ENCODE measurements around the gene COX7C. TPM values are rescaled to one million over a fixed set of nuclear protein-coding genes. Genes with fewer than 3 reads are reported as not detected.
"Not testable (repeated sequence)": the region's sequence is repeated elsewhere in the genome, so short reads cannot be mapped to it uniquely, and the experiment has no call there.

The COX7C gene
- total RNA-seq, 2 experiments from 2014 or later = 282 to 495 TPM

- H4K20me1 ChIP-seq (ENCODE audit: insufficient read depth, low read length) = no peaks in the 10 kb centered on the region
- no peak overlapping the region for H2AFZ ChIP-seq (ENCODE audit: low read length)
- H3K27ac ChIP-seq (ENCODE audit: low read depth, low read length, poor library complexity, severe bottlenecking) = no peak overlapping the region
- ChIA-PET POLR2A (no interaction called here), CTCF (ENCODE audit: unreplicated experiment) (no interaction called here)
- no peak overlapping the region for H3K4me2 ChIP-seq (ENCODE audit: low read length)
- intact Hi-C loops (cut with micrococcal nuclease; ENCODE audit: unreplicated experiment) = no loop called here
- DNase-seq (ENCODE audit: low spot score) = no peak
- H3K9me3 ChIP-seq (ENCODE audit: low read length) = no peaks in the 10 kb centered on the region
- no peaks in the 10 kb centered on the region for H3K9me2 ChIP-seq (ENCODE audit: insufficient read depth, low read length)
- H3K4me1 ChIP-seq (ENCODE audit: insufficient read depth, low read length, poor library complexity, severe bottlenecking) = no peaks in the 10 kb centered on the region
- TF ChIP-seq EZH2phosphoT487 (IDR thresholded peaks at IDR 0.05; ENCODE audit: borderline replicate concordance, low read depth, low read length) = no peak
- H3K79me2 ChIP-seq (ENCODE audit: insufficient read depth, low read depth, low read length) = no peaks in the 10 kb centered on the region
- H3K36me3 ChIP-seq (ENCODE audit: insufficient read depth, low read length) = no peaks in the 10 kb centered on the region
- no peak overlapping the region for H3K4me3 ChIP-seq (ENCODE audit: low read depth, low read length, poor library complexity, severe bottlenecking)
- no TSS peak for BruUV-seq (replicated peaks)
Observed at GRCh38 chr5:86646671-86647070, 28.9 kb downstream of the COX7C start.

DNA sequence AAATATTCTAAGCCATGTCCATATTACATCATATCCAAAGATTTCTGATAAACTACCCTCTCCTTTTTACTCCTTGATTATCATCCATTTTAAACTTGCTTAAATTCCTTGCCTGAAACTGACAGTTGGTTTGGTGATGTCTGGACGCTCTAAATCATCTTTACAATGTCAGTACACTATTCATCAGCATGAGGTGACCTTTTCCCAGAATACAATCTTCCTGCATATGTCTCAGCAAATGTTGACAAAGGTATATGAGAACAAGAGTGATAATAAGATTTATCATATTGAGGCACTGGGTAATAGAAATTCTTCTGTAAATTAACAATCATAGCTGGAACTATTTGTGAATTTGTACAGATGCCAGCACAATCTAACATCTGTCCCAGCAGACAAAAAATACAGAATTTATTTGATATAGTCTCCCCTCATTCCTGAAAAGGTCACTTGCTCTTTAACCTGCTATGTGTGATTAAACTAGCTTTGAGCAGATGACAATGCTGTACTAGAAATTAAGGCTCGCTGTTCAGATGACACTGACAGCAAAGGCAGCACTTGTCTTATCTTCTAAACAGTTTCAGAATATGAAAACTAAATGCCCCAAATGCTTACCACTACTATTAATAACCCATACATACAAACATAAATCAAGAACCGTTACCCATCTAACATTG lies 32.2 kb downstream of the COX7C start:
- H3K36me3 ChIP-seq (ENCODE audit: insufficient read depth, low read length) = no peaks in the 10 kb centered on the region
- no peak for DNase-seq (ENCODE audit: low spot score)
- H3K4me1 ChIP-seq (ENCODE audit: insufficient read depth, low read length, poor library complexity, severe bottlenecking) = no peaks in the 10 kb centered on the region
- ChIA-PET CTCF (ENCODE audit: unreplicated experiment) (no interaction called here), POLR2A (interaction anchor here (0.9 to 1.7 kb wide), 3 partner anchors 11 to 20 kb away, joined by 3 to 7 read pairs (median 5); no protein-coding TSS in a partner anchor)
- BruUV-seq (replicated peaks) = no TSS peak
- H3K79me2 ChIP-seq (ENCODE audit: insufficient read depth, low read depth, low read length) = no peaks in the 10 kb centered on the region
- TF ChIP-seq CTCF (conservative IDR thresholded peaks at IDR 0.05; ENCODE audit: low read length) = no peak
- no peak for TF ChIP-seq EZH2phosphoT487 (IDR thresholded peaks at IDR 0.05; ENCODE audit: borderline replicate concordance, low read depth, low read length)
- no peaks in the 10 kb centered on the region for H3K9me2 ChIP-seq (ENCODE audit: insufficient read depth, low read length)
- H2AFZ ChIP-seq (ENCODE audit: low read length) = no peak overlapping the region
- H3K9me3 ChIP-seq (ENCODE audit: low read length) = no peaks in the 10 kb centered on the region
- no peak overlapping the region for H3K4me2 ChIP-seq (ENCODE audit: low read length)
- intact Hi-C loops (cut with micrococcal nuclease; ENCODE audit: unreplicated experiment) = no loop called here
- no peaks in the 10 kb centered on the region for H4K20me1 ChIP-seq (ENCODE audit: insufficient read depth, low read length)
- no peak overlapping the region for H3K4me3 ChIP-seq (ENCODE audit: low read depth, low read length, poor library complexity, severe bottlenecking)
- H3K27ac ChIP-seq (ENCODE audit: low read depth, low read length, poor library complexity, severe bottlenecking) = no peak overlapping the region

GRCh38 chr5:86660771-86661170 lies 43.0 kb downstream of the COX7C start:
- DNase-seq (ENCODE audit: low spot score); H3K36me3 ChIP-seq (ENCODE audit: insufficient read depth, low read length); H3K4me1 ChIP-seq (ENCODE audit: insufficient read depth, low read length, poor library complexity, severe bottlenecking); H3K79me2 ChIP-seq (ENCODE audit: insufficient read depth, low read depth, low read length); H3K9me2 ChIP-seq (ENCODE audit: insufficient read depth, low read length); intact Hi-C loops (cut with micrococcal nuclease; ENCODE audit: unreplicated experiment); BruUV-seq (replicated peaks); H3K4me2 ChIP-seq (ENCODE audit: low read length); H3K4me3 ChIP-seq (ENCODE audit: low read depth, low read length, poor library complexity, severe bottlenecking); H3K9me3 ChIP-seq (ENCODE audit: low read length); H4K20me1 ChIP-seq (ENCODE audit: insufficient read depth, low read length); CTCF ChIA-PET (ENCODE audit: unreplicated experiment); H2AFZ ChIP-seq (ENCODE audit: low read length); H3K27ac ChIP-seq (ENCODE audit: low read depth, low read length, poor library complexity, severe bottlenecking): not testable (repeated sequence)
- POLR2A ChIA-PET = interaction anchor here (1.2 kb wide), 1 partner anchor 21 kb away, joined by 3 read pairs; no protein-coding TSS in a partner anchor
